HL-60 (cell line): ENCODE results near the gene EHHADH.

Experiments
- CTCF ChIP-seq: IDR thresholded peaks from one replicate; pipeline ENCODE4 v1.5.1; 2011; ENCODE audit warnings: low read length, control low read depth, inconsistent platforms; ENCODE audit not compliant: insufficient read depth
- GABPA ChIP-seq: IDR thresholded peaks from 2 replicates; pipeline ENCODE4 v1.6.1; 2012; ENCODE audit warnings: low read depth
- POLR2AphosphoS5 ChIP-seq: IDR thresholded peaks from 2 replicates; pipeline ENCODE4 v1.6.1; 2012; ENCODE audit warnings: low read depth
- SPI1 ChIP-seq: IDR thresholded peaks from 2 replicates; pipeline ENCODE4 v1.6.1; 2012; ENCODE audit warnings: low read depth, mild to moderate bottlenecking, borderline replicate concordance
- TF ChIP-seq, protein P1 (sequence below): IDR thresholded peaks from 2 replicates; pipeline ENCODE4 v1.6.1; 2012; ENCODE audit warnings: low read depth; ENCODE audit not compliant: insufficient replicate concordance

- TF ChIP-seq CTCF, result no peak
- TF ChIP-seq, protein P1, sequence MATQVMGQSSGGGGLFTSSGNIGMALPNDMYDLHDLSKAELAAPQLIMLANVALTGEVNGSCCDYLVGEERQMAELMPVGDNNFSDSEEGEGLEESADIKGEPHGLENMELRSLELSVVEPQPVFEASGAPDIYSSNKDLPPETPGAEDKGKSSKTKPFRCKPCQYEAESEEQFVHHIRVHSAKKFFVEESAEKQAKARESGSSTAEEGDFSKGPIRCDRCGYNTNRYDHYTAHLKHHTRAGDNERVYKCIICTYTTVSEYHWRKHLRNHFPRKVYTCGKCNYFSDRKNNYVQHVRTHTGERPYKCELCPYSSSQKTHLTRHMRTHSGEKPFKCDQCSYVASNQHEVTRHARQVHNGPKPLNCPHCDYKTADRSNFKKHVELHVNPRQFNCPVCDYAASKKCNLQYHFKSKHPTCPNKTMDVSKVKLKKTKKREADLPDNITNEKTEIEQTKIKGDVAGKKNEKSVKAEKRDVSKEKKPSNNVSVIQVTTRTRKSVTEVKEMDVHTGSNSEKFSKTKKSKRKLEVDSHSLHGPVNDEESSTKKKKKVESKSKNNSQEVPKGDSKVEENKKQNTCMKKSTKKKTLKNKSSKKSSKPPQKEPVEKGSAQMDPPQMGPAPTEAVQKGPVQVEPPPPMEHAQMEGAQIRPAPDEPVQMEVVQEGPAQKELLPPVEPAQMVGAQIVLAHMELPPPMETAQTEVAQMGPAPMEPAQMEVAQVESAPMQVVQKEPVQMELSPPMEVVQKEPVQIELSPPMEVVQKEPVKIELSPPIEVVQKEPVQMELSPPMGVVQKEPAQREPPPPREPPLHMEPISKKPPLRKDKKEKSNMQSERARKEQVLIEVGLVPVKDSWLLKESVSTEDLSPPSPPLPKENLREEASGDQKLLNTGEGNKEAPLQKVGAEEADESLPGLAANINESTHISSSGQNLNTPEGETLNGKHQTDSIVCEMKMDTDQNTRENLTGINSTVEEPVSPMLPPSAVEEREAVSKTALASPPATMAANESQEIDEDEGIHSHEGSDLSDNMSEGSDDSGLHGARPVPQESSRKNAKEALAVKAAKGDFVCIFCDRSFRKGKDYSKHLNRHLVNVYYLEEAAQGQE, result no peak
- TF ChIP-seq POLR2AphosphoS5, result no peak
- TF ChIP-seq SPI1, result no peak
- TF ChIP-seq GABPA, result no peak
Measured at GRCh38 chr3:185208823-185209222, 45.0 kb downstream of the EHHADH start.
